Measurements from ENCODE around the gene DOLK. TPM values are rescaled to one million over a fixed set of nuclear protein-coding genes. Genes with fewer than 3 reads are reported as not detected.

Gene DOLK
- total RNA-seq, 1 donor from 2014 or later, result 20.7 TPM

GRCh38 chr9:128940271-128940921, 7.0 kb downstream of the DOLK start:
- no peaks in the 10 kb centered on the region for H3K36me3 Mint-ChIP-seq (ENCODE audit: low read depth)
- peak overlapping the region; percentile 59 for H3K4me3 Mint-ChIP-seq
- peaks cover 8% of the 10 kb centered on the region for H3K4me1 Mint-ChIP-seq
- no peak overlapping the region for H3K27ac Mint-ChIP-seq (ENCODE audit: unreplicated experiment)
- no peak for TF ChIP-seq CTCF (conservative IDR thresholded peaks at IDR 0.05)
- DNase-seq (ENCODE audit: low read depth, low spot score), result peak; percentile 23
- H3K9me3 Mint-ChIP-seq, result no peaks in the 10 kb centered on the region
- H3K27me3 Mint-ChIP-seq (ENCODE audit: low read depth), result no peaks in the 10 kb centered on the region

GRCh38 chr9:128937310-128938165, 9.9 kb downstream of the DOLK start:
- DNase-seq (ENCODE audit: low read depth, low spot score), result no peak
- H3K27ac Mint-ChIP-seq (ENCODE audit: unreplicated experiment), result no peak overlapping the region
- no peaks in the 10 kb centered on the region for H3K9me3 Mint-ChIP-seq
- H3K4me3 Mint-ChIP-seq, result no peak overlapping the region
- no peak for TF ChIP-seq CTCF (conservative IDR thresholded peaks at IDR 0.05)
- H3K27me3 Mint-ChIP-seq (ENCODE audit: low read depth), result no peaks in the 10 kb centered on the region
- no peaks in the 10 kb centered on the region for H3K36me3 Mint-ChIP-seq (ENCODE audit: low read depth)
- H3K4me1 Mint-ChIP-seq, result peaks cover 8% of the 10 kb centered on the region

- no peak overlapping the region for H3K4me3 Mint-ChIP-seq
- peaks cover 8% of the 10 kb centered on the region for H3K4me1 Mint-ChIP-seq
These were observed 11.1 kb downstream of the DOLK start for GRCh38 chr9:128936171-128936865.

GRCh38 chr9:128933731-128934130, 13.7 kb downstream of the DOLK start:
- Mint-ChIP-seq H3K4me1 (no peaks in the 10 kb centered on the region), H3K27me3 (ENCODE audit: low read depth) (no peaks in the 10 kb centered on the region), H3K4me3 (no peak overlapping the region), H3K27ac (ENCODE audit: unreplicated experiment) (peak overlapping the region; percentile 27), H3K36me3 (ENCODE audit: low read depth) (no peaks in the 10 kb centered on the region), H3K9me3 (no peaks in the 10 kb centered on the region)
- no peak for TF ChIP-seq CTCF (conservative IDR thresholded peaks at IDR 0.05)
- no peak for DNase-seq (ENCODE audit: low read depth, low spot score)

More at GRCh38 chr9:128936171-128936865, 11.1 kb downstream of the DOLK start:
- DNase-seq (ENCODE audit: low read depth, low spot score), result no peak
- no peak for TF ChIP-seq CTCF (conservative IDR thresholded peaks at IDR 0.05)
- Mint-ChIP-seq H3K27me3 (ENCODE audit: low read depth) (no peaks in the 10 kb centered on the region), H3K9me3 (no peaks in the 10 kb centered on the region), H3K27ac (ENCODE audit: unreplicated experiment) (no peak overlapping the region), H3K36me3 (ENCODE audit: low read depth) (no peaks in the 10 kb centered on the region)

GRCh38 chr9:128929560-128929959, 17.8 kb downstream of the DOLK start:
- H3K9me3 Mint-ChIP-seq, result no peaks in the 10 kb centered on the region

More at GRCh38 chr9:128929560-128929959, 17.8 kb downstream of the DOLK start:
- no peaks in the 10 kb centered on the region for H3K27me3 Mint-ChIP-seq (ENCODE audit: low read depth)
- H3K4me1 Mint-ChIP-seq, result peaks cover 5% of the 10 kb centered on the region
- no peak overlapping the region for H3K4me3 Mint-ChIP-seq
- no peak for TF ChIP-seq CTCF (conservative IDR thresholded peaks at IDR 0.05)
- H3K27ac Mint-ChIP-seq (ENCODE audit: unreplicated experiment), result no peak overlapping the region
- no peaks in the 10 kb centered on the region for H3K36me3 Mint-ChIP-seq (ENCODE audit: low read depth)
- no peak for DNase-seq (ENCODE audit: low read depth, low spot score)
